CD4-positive, CD25-positive, alpha-beta regulatory T cell (primary cell): ENCODE data around the gene MRPL44. TPM values are rescaled to one million over a fixed set of nuclear protein-coding genes. Genes with fewer than 3 reads are reported as not detected.

ENCODE experiments used
- ATAC-seq, 2 donors: fragments of 150-1000 bp; cut with Tn5 transposase; one replicate each; pipeline ENCODE4 v1.10.0; 2021; ENCODE audit warnings: low read depth in 2 of 2, moderate number of reproducible peaks in 2 of 2, moderate library complexity in 1 of 2
- DNase-seq, 3 donors: peaks; one replicate each; pipeline versions ENCODE4 v3.0.0 to v3.0.0-alpha.2; 2012 to 2022; ENCODE audit warnings: mixed read lengths in 1 of 3
- H3K27ac ChIP-seq: one replicate; pipeline ENCODE4 v1.7.0; 2013; ENCODE audit warnings: mild to moderate bottlenecking, low read length; ENCODE audit not compliant: insufficient read depth, poor library complexity, severe bottlenecking
- H3K27me3 ChIP-seq: one replicate; pipeline ENCODE4 v1.7.0; 2013; ENCODE audit warnings: low read length; ENCODE audit not compliant: control insufficient read depth, insufficient read depth
- H3K36me3 ChIP-seq: one replicate; pipeline ENCODE4 v1.7.0; 2013; ENCODE audit warnings: mild to moderate bottlenecking, low read length, moderate library complexity; ENCODE audit not compliant: control insufficient read depth, insufficient read depth
- H3K4me1 ChIP-seq: 2 replicates; pipeline ENCODE4 v1.7.0; 2013; ENCODE audit warnings: mild to moderate bottlenecking, low read length; ENCODE audit not compliant: insufficient read depth, control insufficient read depth, poor library complexity, severe bottlenecking
- H3K4me3 ChIP-seq: one replicate; pipeline ENCODE4 v1.7.0; 2013; ENCODE audit warnings: low read depth, mild to moderate bottlenecking, low read length, moderate library complexity
- H3K9me3 ChIP-seq, 2 experiments: 1 replicate in 1 of 2; 2 replicates in 1 of 2; pipeline ENCODE4 v1.7.0; 2013; ENCODE audit warnings: low read length in 2 of 2, mild to moderate bottlenecking in 1 of 2, moderate library complexity in 1 of 2; ENCODE audit not compliant: control insufficient read depth in 2 of 2
- H3K27ac Mint-ChIP-seq, 3 donors: one replicate each; pipeline ENCODE4 v1.8.0; 2020 to 2022; ENCODE audit warnings: mild to moderate bottlenecking in 3 of 3, mixed read lengths in 3 of 3, moderate library complexity in 2 of 3
- H3K27me3 Mint-ChIP-seq: one replicate; pipeline ENCODE4 v1.8.0; 2022; ENCODE audit warnings: mild to moderate bottlenecking, mixed read lengths
- H3K36me3 Mint-ChIP-seq: one replicate; pipeline ENCODE4 v1.8.0; 2020; ENCODE audit warnings: mixed read lengths
- H3K4me1 Mint-ChIP-seq, 4 donors: one replicate each; pipeline ENCODE4 v1.8.0; 2020 to 2022; ENCODE audit warnings: mixed read lengths in 4 of 4, mild to moderate bottlenecking in 1 of 4
- H3K4me3 Mint-ChIP-seq, 4 donors: one replicate each; pipeline ENCODE4 v1.8.0; 2020 to 2022; ENCODE audit warnings: mild to moderate bottlenecking in 4 of 4, mixed read lengths in 4 of 4, moderate library complexity in 3 of 4
- H3K9me3 Mint-ChIP-seq, 7 donors: one replicate each; pipeline ENCODE4 v1.8.0; 2020 to 2022; ENCODE audit warnings: mixed read lengths in 7 of 7, mild to moderate bottlenecking in 3 of 7, moderate library complexity in 2 of 7
- polyA plus RNA-seq, 4 donors: library from polyadenylated mRNA; unstranded; fragments of 300-500 nt; fragmentation: Illumina TruSeq; gene quantifications; one replicate each; pipeline ENCODE4 v1.2.3, GENCODE V29; 2021
- total RNA-seq: library from RNA; stranded (reverse); gene quantifications from one replicate; pipeline ENCODE4 v1.2.3, GENCODE V29; 2022

MRPL44 gene
- total and polyA plus RNA-seq, 5 donors from 2014 or later, result 27.4 to 46.5 (median 38.4) TPM

DNA sequence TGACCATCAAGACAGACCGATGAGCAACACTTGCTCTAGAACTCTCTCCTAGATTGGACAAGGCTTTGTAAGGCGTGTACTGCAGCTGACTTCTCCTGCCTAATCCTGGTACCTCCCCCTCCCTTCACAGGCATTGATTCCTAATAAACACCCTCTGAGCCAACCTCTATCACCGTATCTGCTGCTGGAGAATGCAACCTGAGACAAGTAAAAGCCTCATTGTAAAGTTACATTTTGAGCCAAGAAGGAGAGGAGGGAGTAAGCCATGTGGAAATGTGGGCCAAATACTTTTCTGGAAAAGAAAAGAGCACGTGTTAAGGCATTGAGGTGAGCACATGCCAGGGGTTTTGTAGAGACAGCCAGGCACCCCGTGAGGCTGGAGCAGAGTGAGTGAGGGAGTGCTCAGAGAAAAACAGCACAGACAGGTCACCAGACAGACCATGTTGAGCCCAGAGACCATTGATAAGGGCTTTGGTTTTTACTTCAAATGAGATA is 9.5 kb upstream of the MRPL44 start:
- H3K9me3 Mint-ChIP-seq, result no peaks in the 10 kb centered on the region
- H3K4me1 Mint-ChIP-seq, result peaks cover 26 to 65% (median 48%) of the 10 kb centered on the region in 4 donors
- ATAC-seq, result no peak

DNA sequence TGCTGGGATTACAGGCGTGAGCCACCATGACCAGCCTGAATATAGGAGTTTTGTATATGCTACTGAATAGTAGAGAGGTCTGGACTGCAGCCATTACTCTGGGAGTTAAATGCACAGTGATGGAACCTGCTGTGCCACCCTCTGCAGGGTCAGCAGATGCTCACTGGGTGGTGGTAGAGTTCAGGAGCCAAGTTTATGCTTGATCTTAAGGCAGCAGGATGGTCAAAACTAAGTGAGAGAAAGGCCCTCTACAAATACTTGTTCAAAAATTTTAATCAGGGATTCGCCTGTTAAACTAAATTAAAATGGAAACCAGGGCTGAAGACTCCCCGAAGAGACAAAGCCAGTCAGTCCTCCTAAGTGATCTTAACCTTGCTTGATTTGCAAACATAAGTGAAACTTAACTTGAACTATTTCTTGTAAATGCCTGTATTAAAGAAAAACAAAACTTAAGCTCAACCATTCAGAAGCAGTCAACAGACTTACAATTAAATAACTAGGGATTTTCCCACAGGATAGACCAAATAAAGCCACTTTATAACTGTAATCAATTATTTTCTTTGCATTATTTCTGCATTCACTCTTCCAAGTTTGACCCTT is 7.9 kb upstream of the MRPL44 start:
- H3K27me3 Mint-ChIP-seq, result peaks cover 5% of the 10 kb centered on the region
- peak in 1 of 3 donors; percentile 62 for DNase-seq
- no peak overlapping the region for H3K27ac ChIP-seq

More for the DNA sequence above, 9.5 kb upstream of the MRPL44 start:
- Histone ChIP-seq H3K27me3 (no peaks in the 10 kb centered on the region), H3K4me1 (peaks cover 31% of the 10 kb centered on the region), H3K9me3 (no peaks in the 10 kb centered on the region), H3K36me3 (no peaks in the 10 kb centered on the region), H3K4me3 (no peak overlapping the region), H3K27ac (no peak overlapping the region)
- peak overlapping the region in 1 of 4 donors; percentile 75 for H3K4me3 Mint-ChIP-seq
- peaks cover 5% of the 10 kb centered on the region for H3K27me3 Mint-ChIP-seq
- H3K27ac Mint-ChIP-seq, result peak overlapping the region in 2 of 3 donors; percentile 19 to 95
- DNase-seq, result no peak
- no peaks in the 10 kb centered on the region for H3K36me3 Mint-ChIP-seq

DNA sequence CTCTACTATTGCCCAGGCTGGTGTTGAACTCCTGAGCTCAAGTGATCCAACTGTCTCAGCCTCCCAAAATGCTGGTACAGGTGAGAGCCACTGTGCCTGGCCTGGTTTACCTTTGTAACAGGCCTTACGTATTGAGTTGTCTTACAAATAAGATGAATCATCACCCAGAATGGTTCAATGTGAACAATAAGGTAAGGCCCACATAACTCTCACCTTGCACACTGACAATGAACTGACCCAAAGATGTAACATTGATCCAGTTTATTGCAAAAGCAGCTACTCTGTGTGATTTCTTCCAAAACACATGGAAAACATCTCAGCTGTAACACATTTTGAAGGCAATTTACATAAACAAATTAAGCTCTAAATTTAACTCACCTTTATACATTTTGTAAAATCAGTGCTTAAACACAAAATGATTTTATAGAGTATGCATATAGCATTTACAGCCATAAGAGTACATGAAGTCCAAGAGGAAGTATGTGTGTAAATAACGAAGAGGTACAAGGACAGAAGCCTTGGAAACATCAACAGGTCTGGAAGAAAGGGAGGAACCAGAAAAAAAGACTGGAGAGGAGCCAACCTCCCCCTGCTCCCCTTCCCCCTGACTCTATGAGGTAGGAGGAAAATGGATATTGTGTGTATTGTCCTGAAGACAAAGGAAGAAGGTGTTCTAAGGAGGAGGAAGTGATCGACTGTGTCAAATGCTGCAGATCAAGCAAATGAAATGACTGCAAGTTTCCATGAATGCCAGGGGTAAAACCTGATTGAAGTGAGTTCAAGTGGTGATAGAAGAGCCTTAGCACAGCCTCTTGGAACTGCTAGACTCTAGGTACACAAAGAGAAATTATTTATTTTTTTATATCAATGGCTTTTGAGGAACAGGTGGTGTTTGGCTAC is 6.6 kb upstream of the MRPL44 start:
- Histone ChIP-seq H3K4me3 (no peak overlapping the region), H3K36me3 (no peaks in the 10 kb centered on the region), H3K4me1 (peaks cover 12% of the 10 kb centered on the region), H3K27me3 (no peaks in the 10 kb centered on the region), H3K27ac (no peak overlapping the region), H3K9me3 (no peaks in the 10 kb centered on the region)
- H3K27ac Mint-ChIP-seq, result peak overlapping the region; percentile 3 to 82 (median 17)
- ATAC-seq (no peak), DNase-seq (no peak)
- H3K4me1 Mint-ChIP-seq, result peaks cover 23 to 48% (median 38%) of the 10 kb centered on the region in 4 donors
- H3K4me3 Mint-ChIP-seq, result peak overlapping the region in 3 of 4 donors; percentile 44 to 61 (median 46)
- no peaks in the 10 kb centered on the region for H3K27me3 Mint-ChIP-seq
- H3K36me3 Mint-ChIP-seq, result no peaks in the 10 kb centered on the region
- no peaks in the 10 kb centered on the region for H3K9me3 Mint-ChIP-seq

More for the DNA sequence above, 7.9 kb upstream of the MRPL44 start:
- Mint-ChIP-seq H3K36me3 (no peaks in the 10 kb centered on the region), H3K4me3 (peak overlapping the region in 1 of 4 donors; percentile 53), H3K4me1 (peaks cover 26 to 51% (median 39%) of the 10 kb centered on the region in 4 donors), H3K9me3 (no peaks in the 10 kb centered on the region), H3K27ac (peak overlapping the region in 2 of 3 donors; percentile 50 to 75)
- no peaks in the 10 kb centered on the region for H3K9me3 ChIP-seq
- H3K4me3 ChIP-seq, result no peak overlapping the region
- H3K27me3 ChIP-seq, result no peaks in the 10 kb centered on the region
- H3K36me3 ChIP-seq, result no peaks in the 10 kb centered on the region
- peaks cover 18% of the 10 kb centered on the region for H3K4me1 ChIP-seq
- no peak for ATAC-seq

DNA sequence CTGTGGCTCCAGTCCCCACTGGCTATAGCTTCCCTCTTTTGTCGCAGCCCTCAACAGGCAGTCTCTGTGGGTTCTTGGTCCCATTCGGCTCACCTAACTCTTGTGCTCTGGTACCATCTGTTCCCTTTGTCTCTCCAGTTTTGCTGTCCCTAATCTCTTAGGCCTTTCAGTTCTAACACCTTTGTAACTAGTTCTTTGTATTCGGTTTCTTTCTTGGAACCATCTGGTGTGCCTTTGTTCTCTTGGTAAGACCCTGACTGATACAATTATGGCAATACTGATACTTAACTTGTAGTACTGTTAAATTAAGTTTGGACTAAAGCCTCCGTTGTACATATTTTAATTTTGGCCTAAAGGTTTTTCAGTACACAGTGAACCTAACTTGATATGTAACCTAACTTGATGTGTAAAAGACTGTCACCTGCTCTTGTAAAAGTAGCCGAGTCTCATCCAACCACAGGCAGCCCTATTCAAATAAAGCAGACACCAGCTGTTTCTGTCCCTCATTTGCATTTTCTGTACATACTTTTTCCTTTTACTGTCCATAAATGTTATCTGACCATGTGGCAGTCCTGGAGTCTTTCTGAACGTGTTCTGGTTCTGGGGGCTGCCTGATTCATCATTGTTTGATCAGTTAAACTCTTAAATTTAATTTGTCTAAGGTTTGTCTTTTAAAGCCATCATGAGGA is 4.8 kb upstream of the MRPL44 start:
- Histone ChIP-seq H3K36me3 (no peaks in the 10 kb centered on the region), H3K9me3 (no peaks in the 10 kb centered on the region), H3K27me3 (no peaks in the 10 kb centered on the region), H3K4me3 (no peak overlapping the region), H3K27ac (no peak overlapping the region), H3K4me1 (peaks cover 16% of the 10 kb centered on the region)
- H3K9me3 Mint-ChIP-seq, result peaks cover 0 to 3% (median 0%) of the 10 kb centered on the region in 7 donors
- no peaks in the 10 kb centered on the region for H3K36me3 Mint-ChIP-seq
- ATAC-seq, result no peak
- DNase-seq, result peak in 1 of 3 donors; percentile 67
- H3K27ac Mint-ChIP-seq, result peak overlapping the region in 1 of 3 donors; percentile 39
- peaks cover 23 to 53% (median 41%) of the 10 kb centered on the region in 4 donors for H3K4me1 Mint-ChIP-seq
- peak overlapping the region in 1 of 4 donors; percentile 3 for H3K4me3 Mint-ChIP-seq
- peaks cover 3% of the 10 kb centered on the region for H3K27me3 Mint-ChIP-seq

DNA sequence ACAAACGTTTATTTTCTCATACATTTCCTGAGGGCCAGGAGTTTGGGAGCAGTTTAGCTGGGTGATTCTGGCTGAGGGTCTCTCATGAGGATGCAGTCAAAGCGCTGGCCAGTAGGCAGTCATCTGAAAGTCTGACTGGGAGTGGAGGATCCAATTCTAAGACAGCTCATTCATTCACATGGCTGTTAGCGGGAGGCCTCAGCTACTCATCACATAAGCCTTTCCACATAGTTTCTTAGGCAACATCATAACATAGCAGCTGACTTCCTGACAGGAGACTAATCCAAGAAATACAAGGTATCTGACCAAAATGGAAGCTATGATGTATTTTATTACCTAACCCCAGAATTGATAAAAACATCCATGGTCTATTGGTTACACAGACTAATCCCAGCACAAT is 2.9 kb upstream of the MRPL44 start:
- no peaks in the 10 kb centered on the region for H3K36me3 ChIP-seq
- Mint-ChIP-seq H3K4me1 (peaks cover 23 to 62% (median 42%) of the 10 kb centered on the region in 4 donors), H3K27ac (peak overlapping the region in 1 of 3 donors; percentile 9), H3K4me3 (no peak overlapping the region), H3K9me3 (peaks cover 0 to 3% (median 0%) of the 10 kb centered on the region in 7 donors), H3K27me3 (peaks cover 4% of the 10 kb centered on the region), H3K36me3 (no peaks in the 10 kb centered on the region)
- no peaks in the 10 kb centered on the region for H3K9me3 ChIP-seq
- ATAC-seq, result no peak
- H3K4me3 ChIP-seq, result no peak overlapping the region
- no peak overlapping the region for H3K27ac ChIP-seq
- no peaks in the 10 kb centered on the region for H3K27me3 ChIP-seq
- DNase-seq, result no peak
- H3K4me1 ChIP-seq, result peaks cover 34% of the 10 kb centered on the region

DNA sequence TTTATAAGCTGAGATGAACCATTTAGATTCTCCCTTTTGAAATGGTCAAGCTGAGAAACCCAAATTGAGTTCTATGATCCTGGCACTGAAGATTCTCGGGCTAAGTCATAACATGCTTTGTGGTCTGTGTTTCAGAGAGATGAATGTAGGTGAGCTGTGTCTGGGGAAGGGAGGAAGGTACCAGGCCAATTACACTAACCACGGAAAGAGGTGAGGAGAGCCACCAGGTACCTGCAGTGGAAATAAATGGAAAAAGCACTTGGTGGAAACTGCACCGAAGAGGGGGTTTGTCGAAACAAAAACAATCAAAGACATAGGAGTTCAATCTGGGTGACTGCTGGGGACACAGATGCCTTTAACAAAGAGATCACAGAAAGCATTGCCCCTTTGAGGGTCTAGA is 963 bp upstream of the MRPL44 start:
- Histone ChIP-seq H3K4me1 (peaks cover 45% of the 10 kb centered on the region), H3K36me3 (peaks cover 9% of the 10 kb centered on the region), H3K4me3 (peak overlapping the region; percentile 98), H3K27ac (peak overlapping the region; percentile 73), H3K27me3 (no peaks in the 10 kb centered on the region), H3K9me3 (no peaks in the 10 kb centered on the region)
- peaks cover 32 to 66% (median 51%) of the 10 kb centered on the region in 4 donors for H3K4me1 Mint-ChIP-seq
- H3K27ac Mint-ChIP-seq, result peak overlapping the region; percentile 70 to 98 (median 74)
- peaks cover 15% of the 10 kb centered on the region for H3K36me3 Mint-ChIP-seq
- peaks cover 4% of the 10 kb centered on the region for H3K27me3 Mint-ChIP-seq
- peaks cover 0 to 3% (median 0%) of the 10 kb centered on the region in 7 donors for H3K9me3 Mint-ChIP-seq
- peak overlapping the region; percentile 87 to 100 (median 96) for H3K4me3 Mint-ChIP-seq
- no peak for DNase-seq
- no peak for ATAC-seq

DNA sequence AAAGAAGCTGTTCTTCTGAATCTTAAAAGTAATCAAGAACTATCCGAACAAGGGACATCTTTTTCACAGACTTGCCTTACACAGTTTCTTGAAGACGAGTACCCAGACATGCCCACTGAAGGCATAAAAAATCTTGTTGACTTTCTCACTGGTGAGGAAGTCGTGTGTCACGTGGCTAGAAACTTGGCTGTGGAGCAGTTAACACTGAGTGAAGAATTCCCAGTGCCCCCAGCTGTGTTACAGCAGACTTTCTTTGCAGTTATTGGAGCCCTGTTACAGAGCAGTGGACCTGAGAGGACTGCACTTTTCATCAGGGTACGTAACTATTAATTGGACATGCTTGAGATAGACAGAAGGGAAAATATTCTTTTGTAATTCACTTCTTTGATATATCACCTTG is 2.4 kb downstream of the MRPL44 start:
- Mint-ChIP-seq H3K27ac (peak overlapping the region in 2 of 3 donors; percentile 8 to 75), H3K4me1 (peaks cover 46 to 80% (median 57%) of the 10 kb centered on the region in 4 donors), H3K27me3 (peaks cover 4% of the 10 kb centered on the region), H3K9me3 (peaks cover 0 to 3% (median 0%) of the 10 kb centered on the region in 7 donors), H3K4me3 (peak overlapping the region; percentile 21 to 97 (median 80)), H3K36me3 (peaks cover 25% of the 10 kb centered on the region)
- Histone ChIP-seq H3K9me3 (no peaks in the 10 kb centered on the region), H3K36me3 (peaks cover 22% of the 10 kb centered on the region), H3K4me3 (peak overlapping the region; percentile 98), H3K27me3 (no peaks in the 10 kb centered on the region), H3K27ac (no peak overlapping the region), H3K4me1 (peaks cover 60% of the 10 kb centered on the region)
- ATAC-seq, result no peak
- DNase-seq, result no peak
